Panc1 (cell line): ENCODE results near the gene PROKR1. TPM values are rescaled to one million over a fixed set of nuclear protein-coding genes. Genes with fewer than 3 reads are reported as not detected.

Experiments
- ATAC-seq: fragments of 200-7000 bp; cut with Tn5 transposase; 2 replicates; pipeline ENCODE4 v1.9.1; 2020; ENCODE audit warnings: mild to moderate bottlenecking, moderate library complexity
- Bru-seq: library from RNA; stranded (reverse); fragments of 400-500 nt; gene quantifications from one replicate; lab custom pipeline; 2021; lab: Mats Ljungman, UMichigan
- BruChase-seq, 2 experiments: library from RNA; stranded (reverse); fragments of 400-500 nt; gene quantifications; one replicate each; lab custom pipeline; 2021; lab: Mats Ljungman, UMichigan
- BruUV-seq: library from RNA; stranded (reverse); fragments of 400-500 nt; replicated peaks from 2 replicates; lab custom pipeline; 2021; lab: Mats Ljungman, UMichigan
- CTCF ChIA-PET: fragments of 300-600 bp; sonication (Branson Sonifier 250); formaldehyde crosslinking; loops from one replicate; lab custom pipeline; 2022; ENCODE audit warnings: antibody characterized with exemption; lab: Charles Lee
- POLR2A ChIA-PET: fragments of 300-600 bp; sonication (Branson Sonifier 250); formaldehyde crosslinking; loops from one replicate; lab custom pipeline; 2022; ENCODE audit warnings: antibody characterized with exemption; lab: Charles Lee
- DNase-seq: peaks from one replicate; pipeline ENCODE4 v3.0.0-alpha.2; 2010; ENCODE audit warnings: low read depth, low spot score
- H3K27ac ChIP-seq: 2 replicates; pipeline ENCODE4 v1.5.1; 2011; ENCODE audit warnings: mild to moderate bottlenecking, low read length, inconsistent platforms
- H3K27me3 ChIP-seq: fragments of 200-500 bp; sonication (Bioruptor generic); 2 replicates; pipeline ENCODE4 v1.6.0; 2014; ENCODE audit warnings: low read length, inconsistent platforms; ENCODE audit not compliant: control insufficient read depth, insufficient read depth
- H3K36me3 ChIP-seq: fragments of 200-500 bp; sonication (Bioruptor generic); 2 replicates; pipeline ENCODE4 v1.5.1; 2014; ENCODE audit warnings: inconsistent platforms, mild to moderate bottlenecking, low read length, moderate library complexity; ENCODE audit not compliant: control insufficient read depth, insufficient read depth
- H3K4me1 ChIP-seq: 2 replicates; pipeline ENCODE4 v1.5.1; 2011; ENCODE audit warnings: inconsistent platforms, mild to moderate bottlenecking, low read length, moderate library complexity; ENCODE audit not compliant: control insufficient read depth, insufficient read depth
- H3K4me3 ChIP-seq, 2 experiments: 2 replicates each; pipeline ENCODE4 v1.5.1; 2011 to 2012; ENCODE audit warnings: low read depth in 2 of 2, low read length in 2 of 2, mild to moderate bottlenecking in 2 of 2, inconsistent platforms in 1 of 2, moderate library complexity in 1 of 2
- H3K9me3 ChIP-seq: fragments of 200-500 bp; sonication (Bioruptor generic); 2 replicates; pipeline ENCODE4 v1.5.1; 2014; ENCODE audit warnings: low read depth, mild to moderate bottlenecking, inconsistent platforms, low read length, moderate library complexity; ENCODE audit not compliant: control insufficient read depth, insufficient read depth
- POLR2AphosphoS5 ChIP-seq: IDR thresholded peaks from 2 replicates; pipeline ENCODE4 v1.6.1; 2012; ENCODE audit warnings: mild to moderate bottlenecking, low read depth, low read length, moderate library complexity
- SIN3A ChIP-seq: IDR thresholded peaks from 2 replicates; pipeline ENCODE4 v1.6.1; 2012; ENCODE audit warnings: low read depth, mild to moderate bottlenecking, low read length, moderate library complexity, borderline replicate concordance; ENCODE audit not compliant: insufficient read depth
- TCF7L2 ChIP-seq: IDR thresholded peaks from 2 replicates; pipeline ENCODE4 v1.6.1; 2011; ENCODE audit warnings: mild to moderate bottlenecking, low read depth, low read length, inconsistent platforms
- in situ Hi-C: cut with HindIII; loops from 2 replicates; pipeline ENCODE4 v1.10.0; 2016; ENCODE audit warnings: low sequenced_read_pairs, low pct_unique_long_range_greater_than_20kb
- intact Hi-C: fragments of 100-400 bp; cut with micrococcal nuclease; formaldehyde crosslinking; loops from one replicate; pipeline ENCODE4 v1.10.0; 2022; ENCODE audit not compliant: unreplicated experiment
- long read RNA-seq: library from polyadenylated mRNA; unstranded; transcript quantifications from one replicate; pipeline ENCODE4 v2.0.0, GENCODE V29; 2021; ENCODE audit not compliant: unreplicated experiment
- polyA plus RNA-seq: library from polyadenylated mRNA; unstranded; fragments of >200 nt; gene quantifications from one replicate; pipeline ENCODE4 v1.2.1, GENCODE V29; 2012; ENCODE audit warnings: missing spikeins; ENCODE audit not compliant: insufficient read length
- total RNA-seq: library from RNA; stranded (reverse); gene quantifications from one replicate; pipeline ENCODE4 v1.2.1, GENCODE V29; 2021; ENCODE audit not compliant: unreplicated experiment
- TF ChIP-seq, protein P1 (sequence below), 2 experiments: IDR thresholded peaks; 2 replicates each; pipeline ENCODE4 v1.6.1; 2011 to 2012; ENCODE audit warnings: low read depth in 2 of 2, control low read depth in 1 of 2, low read length in 1 of 2, mild to moderate bottlenecking in 1 of 2, moderate library complexity in 1 of 2; ENCODE audit not compliant: insufficient read depth in 1 of 2
- TF ChIP-seq, protein P2 (sequence below): fragments of 450-650 bp; IDR thresholded peaks from 2 replicates; pipeline ENCODE4 v1.5.1; 2017; ENCODE audit warnings: mild to moderate bottlenecking

The PROKR1 gene
- total RNA-seq: not detected
- polyA plus RNA-seq: not detected
- Bru-seq, nascent RNA: not detected
- percentile 9 among the genes with signal in this experiment for BruChase-seq, experiment 1, labeled RNA remaining after a 2-hour chase
- not detected for BruChase-seq, experiment 2, labeled RNA remaining after a 6-hour chase
- long read RNA-seq: 0 reads

DNA sequence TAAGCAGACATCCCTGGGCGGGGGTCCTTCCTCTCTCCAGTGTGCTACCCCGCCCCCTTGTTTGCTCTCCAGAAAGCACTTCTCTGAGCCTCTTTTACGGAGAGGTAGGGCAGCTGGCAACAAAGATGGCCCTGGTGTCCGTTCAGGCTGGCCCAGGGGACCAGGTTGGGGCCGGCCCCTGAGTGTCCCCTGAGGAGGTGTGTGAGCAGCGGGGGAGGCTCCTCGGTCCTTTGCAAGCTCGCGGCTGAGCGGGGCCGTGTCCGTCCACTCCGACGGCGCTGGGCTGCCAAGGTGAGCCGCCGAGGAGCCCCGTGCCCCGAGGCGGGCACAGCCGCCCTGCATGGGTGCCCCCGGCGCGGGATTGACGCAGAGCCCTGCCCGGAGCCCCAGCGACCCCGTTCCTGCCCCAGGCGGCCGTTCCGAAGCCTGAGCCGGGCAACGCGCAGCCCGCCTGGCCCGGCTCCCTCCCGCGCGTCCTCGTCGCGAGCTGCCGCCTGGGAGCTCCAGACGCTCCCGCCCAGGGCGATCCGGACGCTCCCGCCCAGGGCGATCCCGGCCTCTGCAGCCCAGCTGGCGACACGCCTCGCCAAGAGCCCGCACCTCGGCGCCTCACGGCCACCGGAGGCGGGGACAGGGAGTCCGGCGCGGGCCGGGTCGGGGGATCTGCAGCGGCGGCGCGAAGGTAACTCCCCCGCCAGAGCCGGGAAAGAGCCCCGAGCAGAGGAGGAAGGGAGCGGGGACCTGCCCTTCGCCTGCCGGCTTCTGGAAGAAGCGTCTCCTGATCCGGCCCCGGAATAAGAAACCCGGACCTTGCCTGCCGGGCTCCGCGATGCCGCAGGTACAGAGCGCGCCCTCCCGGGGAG lies at the start of gene PROKR1:
PROKR1 (plus strand) TSS at position 569 of the 863 bp plus-strand sequence. CDS start 2,243 bp downstream, outside the sequence.
- DNase-seq (no peak), ATAC-seq (peak; percentile 80)
- POLR2A ChIA-PET: no interaction called here
- no peak within 1 kb of the TSS for H3K27ac ChIP-seq
- no TSS peak for BruUV-seq
- TF ChIP-seq, protein P1, sequence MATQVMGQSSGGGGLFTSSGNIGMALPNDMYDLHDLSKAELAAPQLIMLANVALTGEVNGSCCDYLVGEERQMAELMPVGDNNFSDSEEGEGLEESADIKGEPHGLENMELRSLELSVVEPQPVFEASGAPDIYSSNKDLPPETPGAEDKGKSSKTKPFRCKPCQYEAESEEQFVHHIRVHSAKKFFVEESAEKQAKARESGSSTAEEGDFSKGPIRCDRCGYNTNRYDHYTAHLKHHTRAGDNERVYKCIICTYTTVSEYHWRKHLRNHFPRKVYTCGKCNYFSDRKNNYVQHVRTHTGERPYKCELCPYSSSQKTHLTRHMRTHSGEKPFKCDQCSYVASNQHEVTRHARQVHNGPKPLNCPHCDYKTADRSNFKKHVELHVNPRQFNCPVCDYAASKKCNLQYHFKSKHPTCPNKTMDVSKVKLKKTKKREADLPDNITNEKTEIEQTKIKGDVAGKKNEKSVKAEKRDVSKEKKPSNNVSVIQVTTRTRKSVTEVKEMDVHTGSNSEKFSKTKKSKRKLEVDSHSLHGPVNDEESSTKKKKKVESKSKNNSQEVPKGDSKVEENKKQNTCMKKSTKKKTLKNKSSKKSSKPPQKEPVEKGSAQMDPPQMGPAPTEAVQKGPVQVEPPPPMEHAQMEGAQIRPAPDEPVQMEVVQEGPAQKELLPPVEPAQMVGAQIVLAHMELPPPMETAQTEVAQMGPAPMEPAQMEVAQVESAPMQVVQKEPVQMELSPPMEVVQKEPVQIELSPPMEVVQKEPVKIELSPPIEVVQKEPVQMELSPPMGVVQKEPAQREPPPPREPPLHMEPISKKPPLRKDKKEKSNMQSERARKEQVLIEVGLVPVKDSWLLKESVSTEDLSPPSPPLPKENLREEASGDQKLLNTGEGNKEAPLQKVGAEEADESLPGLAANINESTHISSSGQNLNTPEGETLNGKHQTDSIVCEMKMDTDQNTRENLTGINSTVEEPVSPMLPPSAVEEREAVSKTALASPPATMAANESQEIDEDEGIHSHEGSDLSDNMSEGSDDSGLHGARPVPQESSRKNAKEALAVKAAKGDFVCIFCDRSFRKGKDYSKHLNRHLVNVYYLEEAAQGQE (IDR thresholded peaks at IDR 0.05; ENCODE audit: insufficient read depth in 1 of 2, low read depth in 2 of 2, low read length in 1 of 2): no peak
- no peak for TF ChIP-seq SIN3A
- no peak for TF ChIP-seq TCF7L2
- TF ChIP-seq POLR2AphosphoS5: no peak
- TF ChIP-seq, protein P2, sequence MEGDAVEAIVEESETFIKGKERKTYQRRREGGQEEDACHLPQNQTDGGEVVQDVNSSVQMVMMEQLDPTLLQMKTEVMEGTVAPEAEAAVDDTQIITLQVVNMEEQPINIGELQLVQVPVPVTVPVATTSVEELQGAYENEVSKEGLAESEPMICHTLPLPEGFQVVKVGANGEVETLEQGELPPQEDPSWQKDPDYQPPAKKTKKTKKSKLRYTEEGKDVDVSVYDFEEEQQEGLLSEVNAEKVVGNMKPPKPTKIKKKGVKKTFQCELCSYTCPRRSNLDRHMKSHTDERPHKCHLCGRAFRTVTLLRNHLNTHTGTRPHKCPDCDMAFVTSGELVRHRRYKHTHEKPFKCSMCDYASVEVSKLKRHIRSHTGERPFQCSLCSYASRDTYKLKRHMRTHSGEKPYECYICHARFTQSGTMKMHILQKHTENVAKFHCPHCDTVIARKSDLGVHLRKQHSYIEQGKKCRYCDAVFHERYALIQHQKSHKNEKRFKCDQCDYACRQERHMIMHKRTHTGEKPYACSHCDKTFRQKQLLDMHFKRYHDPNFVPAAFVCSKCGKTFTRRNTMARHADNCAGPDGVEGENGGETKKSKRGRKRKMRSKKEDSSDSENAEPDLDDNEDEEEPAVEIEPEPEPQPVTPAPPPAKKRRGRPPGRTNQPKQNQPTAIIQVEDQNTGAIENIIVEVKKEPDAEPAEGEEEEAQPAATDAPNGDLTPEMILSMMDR: no peak
- intact Hi-C loops: no loop called here
- in situ Hi-C loops: no loop called here
- no peaks in the 10 kb centered on the region; the same call in 1 of the 2 replicates for H3K9me3 ChIP-seq
- peaks cover 25% of the 10 kb centered on the region for H3K27me3 ChIP-seq
- CTCF ChIA-PET: no interaction called here
- H3K4me1 ChIP-seq: no peaks in the 10 kb centered on the region; the same call in 1 of the 2 replicates
- no peaks in the 10 kb centered on the region for H3K36me3 ChIP-seq
- H3K4me3 ChIP-seq: peak within 1 kb of the TSS; percentile 38 to 45

DNA sequence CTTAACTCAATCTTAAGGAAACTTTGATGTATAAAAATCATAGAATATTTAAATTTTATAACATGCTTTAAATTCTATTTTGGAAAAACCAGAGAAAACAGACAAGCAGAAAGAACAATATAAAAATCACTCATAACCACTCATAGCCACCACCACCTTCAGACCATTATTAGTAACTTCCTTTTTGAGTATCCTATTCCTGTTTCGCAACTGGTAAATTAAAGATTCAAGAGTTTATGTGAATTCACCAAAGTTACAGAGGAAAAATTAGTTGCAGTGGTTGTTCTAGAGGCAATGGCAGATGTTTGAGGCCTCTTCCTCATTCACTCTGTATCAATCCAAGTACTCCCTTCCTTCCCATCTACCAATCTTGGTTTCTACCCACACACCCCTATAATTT lies 49.3 kb upstream of the PROKR1 start:
- H3K4me1 ChIP-seq: no peaks in the 10 kb centered on the region
- intact Hi-C loops: no loop called here
- no peaks in the 10 kb centered on the region; the same call in 1 of the 2 replicates for H3K27me3 ChIP-seq
- in situ Hi-C loops: no loop called here
- no peaks in the 10 kb centered on the region for H3K9me3 ChIP-seq
- no peak overlapping the region for H3K27ac ChIP-seq
- ChIA-PET POLR2A (no interaction called here), CTCF (no interaction called here)
- no peaks in the 10 kb centered on the region for H3K36me3 ChIP-seq
- no peak overlapping the region for H3K4me3 ChIP-seq
- no peak for TF ChIP-seq POLR2AphosphoS5
- TF ChIP-seq, protein P2: no peak
- TF ChIP-seq TCF7L2: no peak
- no peak for TF ChIP-seq SIN3A
- TF ChIP-seq, protein P1 (IDR thresholded peaks at IDR 0.05; ENCODE audit: insufficient read depth in 1 of 2, low read depth in 2 of 2, low read length in 1 of 2): no peak
- DNase-seq (no peak), ATAC-seq (no peak)
- BruUV-seq: no TSS peak
